Stimulated activated CD8-positive, alpha-beta memory T cell treated with anti-CD3 and anti-CD28 coated beads, Interleukin-4, amount 100 ng/mL, for 24 hours (primary cell): ENCODE measurements around the gene STK32C.
"Not testable (repeated sequence)": the region's sequence is repeated elsewhere in the genome, so short reads cannot be mapped to it uniquely, and the experiment has no call there.

Source experiments
- DNase-seq: peaks from one replicate; pipeline ENCODE4 v3.0.0-alpha.2; 2020; ENCODE audit warnings: low read depth

The STK32C gene

DNA sequence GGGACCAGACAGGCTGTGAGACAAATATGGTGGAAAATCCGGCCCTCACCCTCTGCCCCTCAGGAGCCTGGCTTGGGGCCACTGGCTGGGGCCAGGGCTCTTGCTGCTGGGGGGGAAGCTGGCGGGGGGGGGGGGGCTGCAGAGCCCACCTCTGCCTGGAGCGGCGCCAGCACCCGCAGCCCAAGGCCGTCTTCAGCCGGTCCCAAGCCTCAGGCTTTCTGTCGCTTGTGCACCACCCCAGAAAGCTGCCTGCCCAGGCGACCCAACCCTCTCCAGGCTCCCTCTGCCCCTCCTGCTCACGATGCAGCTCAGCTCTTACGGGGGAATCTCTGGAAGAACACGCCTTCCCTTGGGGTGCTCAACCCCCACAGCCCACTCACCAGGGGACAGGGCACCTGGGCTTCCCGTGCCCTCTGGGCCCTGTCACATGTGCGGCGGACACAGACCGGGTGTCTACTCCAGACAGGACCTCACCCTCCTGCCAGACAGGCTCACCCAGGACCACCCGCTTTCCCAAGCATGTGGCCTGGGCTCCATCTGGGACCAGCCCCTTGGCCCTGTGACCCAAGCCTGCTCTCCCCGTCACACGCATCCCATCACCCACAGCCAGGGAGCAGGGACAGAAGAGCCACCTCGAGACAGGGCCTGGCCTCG is 77.1 kb downstream of the STK32C start:
- no peak for DNase-seq

DNA sequence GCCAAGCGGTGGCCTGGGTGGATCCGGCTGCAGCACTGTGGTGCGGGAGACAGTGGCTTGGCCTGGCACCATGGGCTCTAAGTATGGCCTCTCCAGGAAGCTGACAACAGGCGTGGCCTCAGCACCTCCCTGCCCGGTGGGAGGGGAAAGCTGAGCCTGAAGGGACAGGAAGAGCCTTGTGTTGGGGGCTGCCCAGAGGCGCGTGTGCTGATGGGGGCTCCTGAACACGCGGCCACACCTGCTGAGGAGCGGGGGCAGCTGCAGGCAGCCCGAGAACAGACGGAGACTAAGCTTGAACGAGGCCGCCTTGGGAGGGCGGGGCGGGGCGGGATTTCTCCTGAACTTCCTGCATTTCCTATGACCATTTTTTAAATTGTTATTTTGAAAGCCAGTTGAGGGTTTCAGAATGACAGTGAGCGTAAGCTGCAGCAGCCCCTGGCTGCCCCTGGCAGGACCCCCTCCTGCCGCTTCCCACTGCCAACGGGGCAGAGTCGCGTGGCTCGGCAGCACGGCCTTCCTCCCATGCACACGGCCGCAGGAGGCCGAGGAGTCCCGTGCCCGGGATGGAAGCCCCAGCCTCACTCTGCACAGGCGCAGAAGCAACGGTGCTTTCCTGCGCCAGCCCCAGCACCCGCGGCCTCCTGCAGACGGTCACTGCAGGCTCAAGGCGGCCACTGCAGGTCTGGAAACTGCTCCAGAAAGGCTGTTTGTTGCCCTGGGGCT is 77.8 kb downstream of the STK32C start:
- DNase-seq = peak; percentile 17

DNA sequence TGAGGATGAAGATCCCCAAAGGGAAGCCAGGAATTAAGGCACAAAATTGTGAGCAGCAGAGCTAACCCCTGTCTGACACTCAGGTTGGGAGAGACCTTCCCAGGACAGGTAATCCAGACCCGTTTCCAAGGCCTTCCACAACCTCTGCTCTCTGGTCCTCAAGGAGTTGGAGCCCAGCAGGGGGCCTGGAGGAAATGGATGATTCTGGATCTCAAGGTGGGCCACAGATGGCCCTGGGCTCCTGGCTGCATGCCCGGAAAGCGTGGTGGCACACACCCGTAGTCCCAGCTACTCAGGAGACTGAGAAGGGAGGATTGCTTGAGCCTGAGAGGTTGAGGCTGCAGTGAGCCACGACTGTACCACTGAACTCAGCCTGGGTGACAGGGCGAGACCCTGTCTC is 78.7 kb downstream of the STK32C start:
- DNase-seq = no peak

DNA sequence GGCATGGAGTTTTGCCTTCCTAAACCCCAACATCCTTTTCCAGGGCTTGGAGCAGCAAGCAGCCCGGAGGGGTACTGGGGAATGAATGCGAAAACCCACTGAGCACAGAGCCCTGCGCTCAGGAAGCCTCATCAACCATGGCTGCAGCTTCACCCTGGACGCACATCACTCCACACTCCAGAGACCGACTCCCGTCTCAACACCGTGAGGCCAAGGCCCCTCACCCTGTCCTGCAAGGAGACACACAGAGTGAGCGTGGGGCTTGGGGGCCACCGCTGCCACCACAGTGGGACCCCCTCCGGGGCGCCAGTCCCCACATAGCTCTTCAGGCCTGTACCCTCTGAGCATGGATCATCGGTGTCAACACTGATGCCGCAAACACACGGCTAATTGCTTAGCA is 79.1 kb downstream of the STK32C start:
- no peak for DNase-seq

DNA sequence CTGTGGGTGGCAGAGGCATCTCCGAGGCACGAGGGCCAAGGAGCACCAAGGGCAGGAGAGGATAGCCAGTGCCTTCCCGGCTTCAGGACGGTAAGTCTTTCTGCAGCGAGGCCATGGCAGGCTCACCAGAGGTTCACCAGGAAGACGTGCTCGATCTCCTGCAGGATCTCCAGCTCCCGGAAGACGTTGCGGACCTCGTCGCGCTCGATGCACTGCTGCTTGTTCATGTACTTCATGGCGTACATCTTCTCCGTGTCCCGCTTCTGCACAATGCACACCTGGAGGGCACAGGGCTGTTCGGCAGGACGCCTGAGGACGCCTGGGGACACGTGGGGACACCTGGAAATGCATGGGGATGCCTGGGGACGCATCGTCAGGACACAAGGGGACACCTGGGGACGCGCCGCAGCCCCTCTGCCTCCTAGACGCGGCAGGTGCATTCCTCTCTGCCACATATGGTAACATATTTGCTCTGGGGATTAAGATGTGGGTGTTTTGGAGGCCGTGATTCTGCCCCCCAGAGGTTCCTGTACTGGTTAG is 79.8 kb downstream of the STK32C start:
- no peak for DNase-seq

DNA sequence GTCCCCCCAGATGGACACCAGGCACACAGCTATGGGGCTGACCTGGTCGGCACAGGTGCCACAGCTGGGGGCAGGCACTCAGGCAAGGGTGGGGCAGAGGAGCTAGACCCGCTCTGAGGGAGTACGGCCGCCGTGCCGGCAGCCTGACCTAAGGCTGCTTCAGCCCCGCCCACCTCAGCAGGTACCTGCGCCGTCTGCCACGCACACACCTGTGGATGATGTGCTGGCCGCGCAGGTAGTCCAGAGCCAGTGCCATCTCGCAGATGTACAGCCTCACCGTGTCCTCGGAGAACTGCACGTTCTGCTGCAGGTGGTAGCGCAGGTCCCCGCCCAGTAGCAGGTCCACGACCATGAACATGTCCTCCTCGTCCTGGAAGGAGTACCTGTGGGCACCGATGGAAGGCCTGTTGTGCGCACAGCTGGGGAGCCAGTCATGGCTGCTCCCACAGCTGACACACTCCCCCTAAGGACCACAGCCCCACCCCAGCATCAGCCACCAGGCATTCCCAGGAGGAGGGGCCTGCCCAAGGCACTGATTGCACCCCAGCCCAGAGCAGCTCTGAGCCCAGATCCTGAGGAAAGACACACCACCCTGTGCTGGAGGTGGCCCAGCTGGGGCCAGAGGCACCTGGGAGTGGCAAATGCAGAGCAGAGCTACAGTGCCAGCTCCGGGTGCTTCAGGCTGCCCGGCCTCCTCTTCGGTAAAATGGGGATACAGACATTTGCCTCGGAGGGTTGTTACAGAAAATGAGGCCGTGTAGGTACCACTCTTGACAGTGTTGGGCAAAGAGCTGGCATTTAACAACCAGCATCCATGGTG is 81.0 kb downstream of the STK32C start:
- no peak for DNase-seq

DNA sequence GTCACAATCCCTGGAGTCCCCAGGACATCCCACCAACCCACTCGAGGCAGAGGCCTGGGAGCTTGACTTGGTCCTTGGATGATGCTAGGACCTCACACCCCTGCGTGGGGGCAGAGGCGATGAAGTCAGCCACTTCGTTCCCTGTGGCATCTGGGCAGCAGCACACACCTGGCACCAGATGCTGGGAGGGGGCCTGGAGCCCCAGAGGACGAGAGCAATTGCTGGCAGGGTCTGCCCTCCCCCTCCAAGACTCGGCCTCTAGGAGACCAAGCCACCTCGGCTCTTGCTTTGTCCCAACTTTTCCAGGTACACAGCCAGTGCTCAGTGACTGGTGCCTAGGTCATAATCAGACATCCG is 81.9 kb downstream of the STK32C start:
- DNase-seq = no peak

DNA sequence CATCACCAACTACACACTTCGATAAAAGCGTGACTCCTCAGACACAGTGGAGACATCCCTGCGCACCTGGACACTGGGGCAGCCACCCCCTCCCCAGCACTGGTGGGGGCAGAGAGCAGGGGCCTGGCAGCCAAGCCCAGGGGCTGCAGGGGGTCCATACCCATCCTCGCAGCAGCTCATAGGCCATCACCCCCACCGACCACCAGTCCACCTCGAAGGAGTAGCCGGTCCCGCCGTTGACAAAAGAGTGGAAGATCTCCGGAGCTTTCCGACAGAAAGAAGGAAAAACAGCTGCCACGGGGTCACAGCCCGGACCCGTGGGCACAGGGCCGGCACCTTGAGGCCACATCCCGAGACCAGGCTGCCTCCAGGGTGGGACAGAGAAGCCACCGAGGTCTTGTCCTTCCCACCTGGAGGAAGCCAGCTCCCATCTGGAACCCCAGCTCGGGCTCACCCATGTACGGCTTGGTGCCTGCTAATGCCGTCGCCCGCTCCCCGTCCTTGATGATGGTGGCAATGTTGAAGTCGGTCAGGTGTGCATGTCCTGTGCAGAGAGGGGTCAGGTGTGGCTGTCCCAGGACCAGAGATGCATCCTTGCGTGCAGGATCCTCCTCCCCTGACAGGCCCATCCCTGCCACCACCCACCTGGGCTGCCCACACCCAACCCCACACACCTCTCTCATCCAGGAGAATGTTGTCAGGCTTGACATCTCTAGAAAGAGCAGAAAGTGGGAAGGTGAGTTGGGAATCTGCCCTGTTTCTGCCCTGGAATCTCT is 82.5 kb downstream of the STK32C start:
- no peak for DNase-seq

DNA sequence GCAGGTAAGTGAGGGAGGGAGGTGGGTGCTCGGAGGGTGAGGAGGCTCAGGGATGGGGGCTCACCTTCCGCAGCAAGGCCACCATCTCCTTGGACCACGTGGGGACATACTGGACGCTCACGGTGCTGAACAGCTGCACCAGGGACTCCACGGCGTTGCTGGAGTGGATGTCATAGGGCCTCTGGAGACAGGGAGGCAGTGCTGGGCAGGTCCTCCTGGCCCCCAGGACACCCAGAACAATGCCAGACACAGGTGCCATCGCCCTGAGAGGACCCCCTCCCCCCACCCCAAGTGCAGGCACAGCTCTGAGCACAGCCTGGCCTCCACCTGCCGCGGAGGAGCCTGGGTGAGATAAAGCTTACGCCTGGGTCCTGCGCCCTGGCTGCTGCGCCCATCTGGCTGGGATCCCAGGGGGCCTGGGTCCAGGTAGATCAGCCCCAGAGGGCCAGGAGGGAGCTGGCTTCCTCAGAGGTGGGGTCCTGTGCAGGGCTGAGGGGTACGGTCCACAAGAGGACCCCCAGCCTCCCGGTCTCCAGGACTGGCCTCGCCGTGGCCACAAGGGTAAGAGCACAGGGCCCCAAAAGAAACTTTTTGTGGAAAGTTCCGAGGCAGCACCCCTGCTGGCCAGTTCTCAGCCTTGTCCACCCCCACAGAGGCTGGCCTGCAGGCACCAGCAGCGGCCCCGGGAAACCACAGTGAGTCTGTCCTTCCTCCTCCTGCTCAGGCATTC is 83.2 kb downstream of the STK32C start:
- no peak for DNase-seq

DNA sequence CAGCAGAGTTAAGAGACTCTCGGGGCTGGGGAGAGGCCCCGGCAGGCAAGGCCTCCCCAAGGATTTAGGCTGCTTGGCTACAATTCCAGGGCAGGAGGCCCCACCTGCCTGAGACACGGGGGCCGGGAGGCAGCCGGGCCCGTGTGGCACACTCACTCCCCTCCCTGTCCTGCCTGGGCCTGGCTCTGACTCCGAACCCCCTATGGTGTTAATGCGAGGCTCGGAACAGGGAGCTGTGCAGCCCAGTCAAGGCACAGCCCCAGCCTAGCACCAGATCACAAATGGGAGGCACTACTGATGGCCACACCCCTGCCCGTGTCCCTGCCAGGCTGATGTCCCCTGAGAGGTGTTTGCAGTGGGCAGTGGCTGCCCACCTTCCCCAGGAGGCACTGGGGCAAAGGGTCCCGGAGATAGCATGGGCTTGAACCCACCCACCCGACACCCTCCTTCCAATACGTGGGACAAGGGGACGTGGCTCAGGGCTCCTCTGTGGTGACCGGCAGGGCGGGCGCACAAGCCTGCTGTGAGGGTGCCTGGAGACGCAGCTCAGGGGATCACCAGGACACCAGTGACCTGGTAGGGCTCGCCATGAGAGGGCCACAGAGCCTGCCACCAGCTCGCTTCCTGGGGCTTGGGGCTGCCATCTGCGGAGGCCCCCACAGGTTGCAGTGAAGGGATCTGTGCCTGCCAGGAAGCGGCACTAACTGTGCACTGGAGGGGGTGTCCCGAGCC is 84.0 kb downstream of the STK32C start:
- no peak for DNase-seq

DNA sequence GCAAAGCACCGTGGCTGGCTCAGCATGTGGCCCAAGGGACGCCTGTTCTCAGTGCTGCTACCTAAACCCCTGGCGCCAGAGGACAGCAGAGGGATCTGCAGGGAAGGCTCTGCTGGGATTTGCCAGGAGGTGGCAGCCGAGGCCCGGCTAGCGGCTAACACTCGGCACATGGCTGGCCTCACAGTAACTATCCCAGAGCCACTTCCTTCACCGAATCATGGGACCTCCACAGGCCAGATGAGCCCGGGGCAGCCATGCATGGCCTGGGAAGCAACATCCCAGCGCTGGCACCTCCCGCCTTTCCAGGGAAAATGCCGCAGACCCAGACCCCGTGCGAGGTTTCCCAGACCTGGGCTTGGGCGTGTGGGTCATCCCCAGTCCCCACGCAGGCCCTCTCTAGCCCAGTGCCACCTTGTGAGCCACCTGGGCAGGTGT is 84.6 kb downstream of the STK32C start:
- peak; percentile 40 for DNase-seq

DNA sequence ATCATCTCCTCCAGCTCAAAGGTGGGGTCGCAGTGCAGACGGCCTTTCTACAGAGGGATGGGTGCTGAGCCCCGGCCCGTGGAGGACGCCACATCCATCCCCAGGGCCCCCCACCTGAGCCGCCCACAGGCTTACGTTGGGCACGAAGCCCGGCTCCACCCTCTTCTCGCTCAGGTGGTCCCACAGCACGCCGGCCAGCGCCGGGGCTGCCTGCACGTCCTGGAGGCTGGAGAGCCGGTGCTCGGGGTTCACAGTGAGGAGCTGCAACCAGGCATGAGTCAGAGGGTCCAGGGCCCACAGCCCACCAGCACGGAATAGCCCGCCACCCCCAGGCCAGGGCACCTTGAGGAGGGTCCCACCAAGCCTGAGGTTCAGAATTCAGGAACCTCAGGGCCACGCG is 85.0 kb downstream of the STK32C start:
- DNase-seq = no peak

DNA sequence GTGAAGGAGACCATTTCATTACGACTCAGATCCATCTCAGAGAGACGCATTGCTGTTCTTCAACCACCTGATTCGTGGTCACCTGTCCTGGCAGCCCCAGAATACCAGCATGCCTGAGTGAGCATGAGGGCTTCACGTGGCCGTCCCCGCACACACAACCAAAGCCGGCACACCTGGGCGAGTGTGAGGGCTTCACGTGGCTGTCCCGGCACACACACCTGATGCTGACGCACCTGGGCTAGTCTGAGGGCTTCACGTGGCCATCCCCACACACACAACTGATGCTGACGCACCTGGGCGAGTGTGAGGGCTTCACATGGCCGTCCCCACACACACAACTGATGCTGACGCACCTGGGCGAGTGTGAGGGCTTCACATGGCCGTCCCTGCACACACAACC is 86.8 kb downstream of the STK32C start:
- DNase-seq = not testable (repeated sequence)

DNA sequence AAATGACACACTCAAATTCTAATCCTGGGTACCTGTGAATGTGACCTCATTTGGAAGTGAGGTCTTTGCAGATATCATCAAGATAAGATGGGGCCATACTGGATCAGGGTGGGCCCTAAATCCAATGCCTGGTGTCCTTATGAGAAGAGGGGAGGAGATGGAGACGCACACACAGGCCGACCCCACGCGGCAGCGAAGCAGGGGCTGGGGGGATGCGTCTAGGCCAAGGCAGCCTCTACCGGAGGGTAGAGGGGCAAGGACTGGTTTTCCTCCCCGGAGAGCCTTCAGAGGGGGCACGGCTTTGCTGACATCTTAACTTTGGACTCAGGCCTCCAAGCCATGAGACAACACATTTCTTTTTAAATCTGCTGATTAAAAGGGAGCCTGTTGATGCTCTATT is 87.7 kb downstream of the STK32C start:
- no peak for DNase-seq

DNA sequence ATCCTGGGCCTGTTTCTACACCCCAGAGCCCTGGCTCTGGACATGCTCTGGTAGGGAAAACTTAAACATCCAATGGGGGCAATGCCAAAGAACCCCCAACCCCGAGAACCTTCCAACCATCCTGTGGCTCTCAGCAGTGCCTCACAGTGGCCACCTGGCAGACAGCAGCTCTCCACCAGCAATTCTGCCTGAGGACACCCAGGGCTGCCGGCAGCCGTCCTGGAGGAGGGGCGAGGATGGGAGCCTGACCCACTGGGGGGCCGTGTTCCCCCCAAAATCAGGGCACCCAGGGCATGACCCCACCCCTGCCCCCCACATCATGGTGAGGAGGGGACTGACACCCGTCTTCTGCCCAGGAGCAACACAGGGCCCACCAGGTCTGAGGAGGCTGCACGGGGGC is 88.3 kb downstream of the STK32C start:
- no peak for DNase-seq

DNA sequence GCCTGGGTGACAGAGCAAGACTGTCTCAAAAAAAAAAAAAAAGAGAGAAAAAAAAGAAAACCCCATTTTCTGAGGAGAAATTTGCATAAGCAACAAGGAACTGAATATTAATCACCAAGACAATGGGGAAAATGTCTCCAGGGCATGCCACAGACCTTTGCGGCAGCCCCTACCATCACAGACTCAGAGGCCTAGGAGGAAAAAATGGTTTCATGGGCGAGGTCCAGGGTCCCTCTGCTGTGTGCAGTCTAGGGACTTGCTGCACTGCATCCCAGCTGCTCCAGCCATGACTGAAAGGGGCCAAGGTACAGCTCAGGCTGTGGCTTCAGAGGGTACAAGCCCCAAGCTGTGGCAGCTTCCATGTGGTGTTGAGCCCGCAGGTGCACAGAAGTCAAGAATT is 91.3 kb downstream of the STK32C start:
- DNase-seq = not testable (repeated sequence)

DNA sequence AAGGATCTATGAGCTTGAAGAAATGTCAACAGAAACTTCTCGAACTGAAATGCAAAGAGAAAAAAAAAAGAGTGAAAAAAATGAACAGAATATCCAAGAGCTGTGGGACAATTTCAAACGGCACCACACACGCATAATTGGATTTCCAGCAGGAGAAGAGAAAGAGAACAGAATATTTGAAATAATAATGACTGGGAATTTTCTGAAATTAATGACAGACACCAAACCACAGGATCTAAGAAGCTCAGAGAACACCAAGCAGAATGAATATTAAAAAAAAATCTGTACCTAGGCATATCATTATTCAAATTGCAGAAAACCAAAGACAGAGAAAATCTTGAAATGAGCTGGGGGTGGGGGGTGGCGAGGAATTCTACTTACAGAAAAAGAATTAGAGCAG is 93.8 kb downstream of the STK32C start:
- no peak for DNase-seq

DNA sequence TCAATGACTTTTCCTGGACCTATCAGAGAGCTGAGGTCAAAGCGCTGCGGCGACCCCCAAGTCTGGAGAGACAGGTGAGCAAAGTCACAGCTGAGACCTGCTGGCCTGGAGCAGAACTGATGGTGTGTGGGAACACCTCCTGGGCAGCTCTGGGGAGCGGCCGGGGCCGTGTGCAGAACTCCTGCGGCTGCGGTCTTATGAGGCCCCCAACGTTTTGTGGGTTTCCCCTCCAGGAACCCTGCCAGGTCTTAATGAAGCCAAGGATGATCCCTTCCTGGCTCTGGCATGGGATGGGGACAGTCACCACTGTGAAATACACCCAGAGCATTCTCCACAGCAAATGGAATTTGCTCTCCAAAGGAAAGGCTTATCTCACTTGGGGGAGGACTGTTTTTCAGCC is 94.9 kb downstream of the STK32C start:
- DNase-seq = no peak

DNA sequence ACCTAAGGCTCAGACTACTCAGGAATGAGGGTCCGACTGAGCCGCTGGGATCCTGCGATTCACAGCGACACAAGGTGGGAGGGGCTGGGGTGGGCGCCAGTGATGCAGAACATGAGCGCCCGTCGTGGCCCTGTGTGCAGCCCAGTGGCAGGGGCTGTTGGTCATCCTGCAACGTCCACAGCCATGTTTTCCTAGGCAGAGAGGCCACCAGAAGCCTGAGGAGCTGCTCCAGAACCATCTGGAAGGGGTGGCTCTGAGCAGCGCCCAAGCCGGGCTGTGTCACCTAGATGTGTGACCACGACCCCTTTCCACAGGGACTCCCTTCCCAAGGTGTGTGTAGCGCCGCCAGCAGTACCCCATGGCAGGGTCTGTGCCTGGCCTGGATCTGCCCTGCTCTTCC is 96.5 kb downstream of the STK32C start:
- no peak for DNase-seq

DNA sequence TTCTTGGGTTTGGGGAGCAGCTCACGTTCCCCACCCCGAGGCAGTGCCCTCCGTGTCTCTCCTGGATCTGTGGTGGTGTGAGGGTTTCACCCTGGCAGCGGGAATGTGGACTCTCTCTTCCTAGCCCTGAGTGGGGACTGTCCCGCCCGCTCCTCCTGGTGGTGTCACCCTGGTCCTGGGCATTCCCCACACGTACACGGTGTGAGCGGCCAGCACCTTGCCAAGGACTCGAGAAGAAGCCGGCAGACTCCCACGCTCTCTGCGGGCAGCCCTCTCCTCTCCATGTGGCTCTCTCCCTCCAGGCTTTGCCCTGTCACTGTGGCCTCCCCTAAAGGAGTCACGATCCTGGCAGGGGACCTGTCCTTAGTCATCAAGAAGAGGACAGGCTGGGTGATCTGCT is 97.0 kb downstream of the STK32C start:
- DNase-seq = no peak
